ENCODE measurements around the gene KNG1. TPM values are rescaled to one million over a fixed set of nuclear protein-coding genes. Genes with fewer than 3 reads are reported as not detected.

KNG1 gene
- total RNA-seq, 6 donors from 2014 or later: 0.46 to 0.51 TPM; not detected in 4

DNA sequence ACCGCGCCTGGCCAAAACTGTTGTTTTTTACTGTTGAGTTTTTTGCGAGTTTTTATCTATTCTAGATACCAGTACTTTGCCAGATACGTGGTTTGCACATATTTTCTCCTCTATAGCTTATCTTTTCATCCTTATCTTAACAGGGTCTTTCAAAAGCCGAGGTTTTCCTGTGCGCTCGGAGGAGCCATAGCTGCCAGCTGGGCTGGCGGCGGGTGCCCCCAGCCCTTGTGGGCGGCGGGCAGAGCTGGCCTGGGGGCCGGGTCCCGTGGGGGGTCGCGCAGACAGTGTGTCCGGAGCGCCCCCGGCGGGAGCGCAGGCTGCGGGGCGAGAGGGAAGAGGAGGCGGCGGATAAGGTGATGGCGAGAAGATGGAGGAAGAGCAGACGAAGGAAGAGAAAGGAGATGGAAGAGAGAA lies 55.1 kb downstream of the KNG1 start:
- ATAC-seq (ENCODE audit: low FRiP score in 2 of 2): peak in 1 of 2 donors; percentile 63
- Histone ChIP-seq H3K27me3 (no peaks in the 10 kb centered on the region), H3K9me3 (no peaks in the 10 kb centered on the region), H3K4me1 (peaks cover 8 to 15% (median 12%) of the 10 kb centered on the region in 4 donors), H3K27ac (peak overlapping the region in 2 of 4 donors; percentile 57 to 59), H3K4me3 (peak overlapping the region; percentile 42 to 63 (median 53)), H3K36me3 (no peaks in the 10 kb centered on the region)
- 7 to 8% methylated on average over 26 of the region's 26 CpGs for WGBS, 2 donors
- peak in 1 of 2 donors; percentile 85 for DNase-seq
- TF ChIP-seq CTCF (IDR thresholded peaks at IDR 0.05) (no peak), POLR2AphosphoS5 (IDR thresholded peaks at IDR 0.05) (no peak), POLR2A (IDR thresholded peaks at IDR 0.05) (no peak), EP300 (IDR thresholded peaks at IDR 0.05) (no peak)

- H3K9me3 ChIP-seq: no peaks in the 10 kb centered on the region
- H3K4me1 ChIP-seq: peaks cover 8 to 15% (median 12%) of the 10 kb centered on the region in 4 donors
- no peaks in the 10 kb centered on the region for H3K36me3 ChIP-seq
- ATAC-seq (ENCODE audit: low FRiP score in 2 of 2) (peak; percentile 69 to 94), DNase-seq (peak; percentile 81 to 88)
- peak overlapping the region in 3 of 4 donors; percentile 11 to 59 (median 57) for H3K27ac ChIP-seq
- TF ChIP-seq EP300 (IDR thresholded peaks at IDR 0.05) (no peak), CTCF (IDR thresholded peaks at IDR 0.05) (no peak), POLR2A (IDR thresholded peaks at IDR 0.05) (peak in 1 of 4 donors; percentile 51), POLR2AphosphoS5 (IDR thresholded peaks at IDR 0.05) (peak in 1 of 2 donors; percentile 24)
- WGBS, 2 donors: 17 to 23% methylated on average over 16 to 28 of the region's 28 CpGs
- peak overlapping the region; percentile 42 to 63 (median 53) for H3K4me3 ChIP-seq
- no peaks in the 10 kb centered on the region for H3K27me3 ChIP-seq
These were observed 55.7 kb downstream of the KNG1 start for GRCh38 chr3:186772701-186773417.

DNA sequence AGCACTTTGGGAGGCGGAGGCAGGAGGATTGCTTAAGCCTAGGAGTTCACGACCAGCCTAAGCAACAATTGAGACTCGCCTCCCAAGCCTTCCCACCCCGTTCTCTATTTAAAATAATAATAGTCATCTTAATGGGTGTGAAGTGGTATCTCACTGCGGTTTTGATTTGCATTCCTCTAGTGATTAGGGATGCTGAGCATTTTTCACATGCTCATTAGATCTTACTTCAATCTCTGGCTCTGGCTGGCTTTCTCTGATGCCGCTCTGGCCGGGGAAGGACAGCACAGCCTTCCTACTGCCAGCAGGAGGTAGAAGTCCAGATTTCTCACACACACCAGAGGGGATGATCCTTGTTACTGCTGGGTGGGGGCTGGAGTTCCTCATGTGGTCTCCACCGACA lies 58.8 kb downstream of the KNG1 start:
- H3K36me3 ChIP-seq: no peaks in the 10 kb centered on the region
- ATAC-seq (ENCODE audit: low FRiP score in 2 of 2): no peak
- no peak for TF ChIP-seq POLR2A (IDR thresholded peaks at IDR 0.05)
- no peak for TF ChIP-seq CTCF (IDR thresholded peaks at IDR 0.05)
- no peak for TF ChIP-seq EP300 (IDR thresholded peaks at IDR 0.05)
- no peak for TF ChIP-seq POLR2AphosphoS5 (IDR thresholded peaks at IDR 0.05)
- no peak overlapping the region for H3K27ac ChIP-seq
- no peaks in the 10 kb centered on the region for H3K9me3 ChIP-seq
- no peak overlapping the region for H3K4me3 ChIP-seq
- peaks cover 8 to 15% (median 12%) of the 10 kb centered on the region in 4 donors for H3K4me1 ChIP-seq
- DNase-seq: no peak
- no peaks in the 10 kb centered on the region for H3K27me3 ChIP-seq
- WGBS, 2 donors: 76 to 79% methylated on average over 8 of the region's 8 CpGs

GRCh38 chr3:186779204-186779603 lies 62.0 kb downstream of the KNG1 start:
- Histone ChIP-seq H3K4me1 (peaks cover 0 to 5% (median 1%) of the 10 kb centered on the region in 4 donors), H3K9me3 (no peaks in the 10 kb centered on the region), H3K27ac (no peak overlapping the region), H3K36me3 (peaks cover 0 to under 1% (median 0%) of the 10 kb centered on the region in 4 donors), H3K27me3 (no peaks in the 10 kb centered on the region), H3K4me3 (no peak overlapping the region)
- DNase-seq (no peak), ATAC-seq (ENCODE audit: low FRiP score in 2 of 2) (no peak)
- TF ChIP-seq CTCF (IDR thresholded peaks at IDR 0.05) (no peak), POLR2A (IDR thresholded peaks at IDR 0.05) (no peak), EP300 (IDR thresholded peaks at IDR 0.05) (no peak), POLR2AphosphoS5 (IDR thresholded peaks at IDR 0.05) (no peak)
- WGBS, 2 donors: 90 to 92% methylated on average over 5 of the region's 5 CpGs
